ENCODE results near the gene FSTL4. TPM values are rescaled to one million over a fixed set of nuclear protein-coding genes. Genes with fewer than 3 reads are reported as not detected.

FSTL4 gene
- total and polyA plus RNA-seq, 2 experiments from 2014 or later = 1.4 to 2.8 TPM

- no peaks in the 10 kb centered on the region for H3K36me3 ChIP-seq (ENCODE audit: insufficient read depth)
- TF ChIP-seq ZNF462 (CRISPR knock-in tag; IDR thresholded peaks at IDR 0.05) (no peak), EZH2phosphoT487 (IDR thresholded peaks at IDR 0.05; ENCODE audit: unreplicated experiment) (no peak), STAT1 (IDR thresholded peaks at IDR 0.05; ENCODE audit: unreplicated experiment) (no peak), ZNF331 (CRISPR knock-in tag; IDR thresholded peaks at IDR 0.05; ENCODE audit: low read depth) (no peak), ETS1 (IDR thresholded peaks at IDR 0.05) (no peak)
- H3K4me1 ChIP-seq (ENCODE audit: insufficient read depth) = no peaks in the 10 kb centered on the region
- Mint-ChIP-seq H3K4me1 (no peaks in the 10 kb centered on the region), H3K27me3 (ENCODE audit: insufficient read depth, low read depth, poor library complexity) (no peaks in the 10 kb centered on the region), H3K9me3 (no peaks in the 10 kb centered on the region), H3K36me3 (ENCODE audit: low read depth) (no peaks in the 10 kb centered on the region), H3K27ac (no peak overlapping the region), H3K4me3 (no peak overlapping the region)
- no peaks in the 10 kb centered on the region for H3K27me3 ChIP-seq (ENCODE audit: insufficient read depth)
- no peak overlapping the region for H3K4me3 ChIP-seq
- no peaks in the 10 kb centered on the region for H3K79me2 ChIP-seq (replicated peaks; ENCODE audit: insufficient read depth)
- DNase-seq (ENCODE audit: low spot score) (no peak), ATAC-seq (no peak)
- no peak overlapping the region for H2AFZ ChIP-seq
- H3K9me2 ChIP-seq (ENCODE audit: insufficient read depth) = no peaks in the 10 kb centered on the region
- no peaks in the 10 kb centered on the region for H3F3A ChIP-seq (replicated peaks; ENCODE audit: low read depth)
- no peaks in the 10 kb centered on the region for H4K20me1 ChIP-seq (replicated peaks; ENCODE audit: insufficient read depth)
- no peak overlapping the region for H3K27ac ChIP-seq (ENCODE audit: low read depth)
- no peak overlapping the region for H3K4me2 ChIP-seq
Measured at GRCh38 chr5:133624316-133624715, 12.0 kb upstream of the FSTL4 start.

GRCh38 chr5:133618141-133618540 lies 5.8 kb upstream of the FSTL4 start:
- H3K27me3 ChIP-seq (ENCODE audit: insufficient read depth) = peaks cover 25% of the 10 kb centered on the region
- no peak overlapping the region for H3K4me3 ChIP-seq
- Mint-ChIP-seq H3K36me3 (ENCODE audit: low read depth) (no peaks in the 10 kb centered on the region; the same call in 2 of the 3 replicates), H3K27me3 (ENCODE audit: insufficient read depth, low read depth, poor library complexity) (peaks cover 18% of the 10 kb centered on the region), H3K27ac (no peak overlapping the region), H3K4me1 (peaks cover under 1% of the 10 kb centered on the region; the same call in 2 of the 3 replicates), H3K9me3 (no peaks in the 10 kb centered on the region), H3K4me3 (no peak overlapping the region)
- H4K20me1 ChIP-seq (replicated peaks; ENCODE audit: insufficient read depth) = no peaks in the 10 kb centered on the region
- H2AFZ ChIP-seq = no peak overlapping the region
- peaks cover under 1% of the 10 kb centered on the region; the same call in 1 of the 2 replicates for H3K4me1 ChIP-seq (ENCODE audit: insufficient read depth)
- no peaks in the 10 kb centered on the region for H3K36me3 ChIP-seq (ENCODE audit: insufficient read depth)
- DNase-seq (ENCODE audit: low spot score) (no peak), ATAC-seq (no peak)
- no peak overlapping the region for H3K27ac ChIP-seq (ENCODE audit: low read depth)
- H3K79me2 ChIP-seq (replicated peaks; ENCODE audit: insufficient read depth) = no peaks in the 10 kb centered on the region
- no peak overlapping the region for H3K4me2 ChIP-seq
- no peaks in the 10 kb centered on the region for H3K9me2 ChIP-seq (ENCODE audit: insufficient read depth)
- no peaks in the 10 kb centered on the region for H3F3A ChIP-seq (replicated peaks; ENCODE audit: low read depth)
- TF ChIP-seq JUNB (IDR thresholded peaks at IDR 0.05; ENCODE audit: unreplicated experiment) = no peak
- no peak for TF ChIP-seq ZNF462 (CRISPR knock-in tag; IDR thresholded peaks at IDR 0.05)
